Activated CD4-positive, alpha-beta T cell treated with anti-CD3 and anti-CD28 coated beads, Interleukin-2, amount 10 ng/mL, durations not matched to agents 7 days and 5 days (primary cell): Measurements from ENCODE around the gene PFKM. TPM values are rescaled to one million over a fixed set of nuclear protein-coding genes. Genes with fewer than 3 reads are reported as not detected.
"Not testable (repeated sequence)": the region's sequence is repeated elsewhere in the genome, so short reads cannot be mapped to it uniquely, and the experiment has no call there.

Source experiments
- CTCF ChIA-PET: fragments of 350-600 bp; sonication (Branson Sonifier 250); formaldehyde crosslinking; loops from one replicate; lab custom pipeline; 2021; ENCODE audit warnings: antibody characterized with exemption; lab: Charles Lee
- POLR2A ChIA-PET: fragments of 350-600 bp; sonication (Branson Sonifier 250); formaldehyde crosslinking; loops from one replicate; lab custom pipeline; 2021; ENCODE audit warnings: antibody characterized with exemption; lab: Charles Lee
- DNase-seq: peaks from one replicate; pipeline ENCODE4 v3.0.0-alpha.2; 2020
- H3K27ac Mint-ChIP-seq: one replicate; pipeline ENCODE4 v1.8.0; 2021; ENCODE audit warnings: mild to moderate bottlenecking, moderate library complexity, mixed read lengths
- H3K27me3 Mint-ChIP-seq: one replicate; pipeline ENCODE4 v1.8.0; 2021; ENCODE audit warnings: mixed read lengths
- H3K36me3 Mint-ChIP-seq: one replicate; pipeline ENCODE4 v1.8.0; 2021; ENCODE audit warnings: low read depth, mixed read lengths
- H3K4me1 Mint-ChIP-seq: one replicate; pipeline ENCODE4 v1.8.0; 2021; ENCODE audit warnings: mixed read lengths
- H3K4me3 Mint-ChIP-seq: one replicate; pipeline ENCODE4 v1.8.0; 2021; ENCODE audit warnings: mild to moderate bottlenecking, moderate library complexity, mixed read lengths
- H3K9me3 Mint-ChIP-seq: one replicate; pipeline ENCODE4 v1.8.0; 2021; ENCODE audit warnings: mixed read lengths
- total RNA-seq, 2 experiments: library from RNA; stranded (reverse); gene quantifications; one replicate each; pipeline ENCODE4 v1.2.3, GENCODE V29; 2021

PFKM gene
- total RNA-seq, 2 experiments from 2014 or later, result 16.0 to 19.5 TPM

- H3K9me3 Mint-ChIP-seq, result no peaks in the 10 kb centered on the region
- H3K27ac Mint-ChIP-seq, result peak overlapping the region; percentile 47
- no peaks in the 10 kb centered on the region for H3K36me3 Mint-ChIP-seq
- DNase-seq, result no peak
- ChIA-PET CTCF (interaction anchor here (1.2 to 2.2 kb wide), 3 partner anchors 9 to 18 kb away, joined by 3 to 7 read pairs (median 3); no protein-coding TSS in a partner anchor), POLR2A (no interaction called here)
- H3K4me3 Mint-ChIP-seq, result peak overlapping the region; percentile 99
- peaks cover 24% of the 10 kb centered on the region for H3K4me1 Mint-ChIP-seq
- H3K27me3 Mint-ChIP-seq, result peaks cover 14% of the 10 kb centered on the region
Measured at GRCh38 chr12:48119834-48120195, 651 bp downstream of the PFKM start.

DNA sequence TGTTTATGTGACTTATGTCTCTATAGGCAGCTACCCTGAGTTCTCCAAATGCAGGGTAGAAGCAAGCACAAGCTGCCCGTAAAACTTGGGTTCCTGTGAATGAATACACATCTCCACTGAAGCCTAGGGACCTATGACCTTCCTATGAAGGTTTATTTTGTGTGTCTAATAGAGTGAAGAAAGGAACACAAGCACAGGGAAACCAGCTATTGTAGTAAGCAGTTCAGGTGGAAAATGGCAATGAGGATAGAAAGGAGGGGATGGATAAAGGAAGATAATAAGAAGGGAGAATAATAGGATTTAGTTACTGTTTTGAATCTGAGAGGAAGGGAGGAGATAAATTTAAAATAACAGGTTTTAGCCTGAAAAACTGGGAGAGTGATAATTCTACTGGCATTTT is 2.4 kb downstream of the PFKM start:
- Mint-ChIP-seq H3K4me3 (no peak overlapping the region), H3K9me3 (no peaks in the 10 kb centered on the region), H3K27me3 (peaks cover 9% of the 10 kb centered on the region), H3K36me3 (peaks cover 5% of the 10 kb centered on the region), H3K27ac (no peak overlapping the region), H3K4me1 (peaks cover 24% of the 10 kb centered on the region)
- no peak for DNase-seq
- POLR2A ChIA-PET, result no interaction called here
- CTCF ChIA-PET, result interaction anchor here (0.9 kb wide), 1 partner anchor 8 kb away, joined by 3 read pairs; no protein-coding TSS in a partner anchor

DNA sequence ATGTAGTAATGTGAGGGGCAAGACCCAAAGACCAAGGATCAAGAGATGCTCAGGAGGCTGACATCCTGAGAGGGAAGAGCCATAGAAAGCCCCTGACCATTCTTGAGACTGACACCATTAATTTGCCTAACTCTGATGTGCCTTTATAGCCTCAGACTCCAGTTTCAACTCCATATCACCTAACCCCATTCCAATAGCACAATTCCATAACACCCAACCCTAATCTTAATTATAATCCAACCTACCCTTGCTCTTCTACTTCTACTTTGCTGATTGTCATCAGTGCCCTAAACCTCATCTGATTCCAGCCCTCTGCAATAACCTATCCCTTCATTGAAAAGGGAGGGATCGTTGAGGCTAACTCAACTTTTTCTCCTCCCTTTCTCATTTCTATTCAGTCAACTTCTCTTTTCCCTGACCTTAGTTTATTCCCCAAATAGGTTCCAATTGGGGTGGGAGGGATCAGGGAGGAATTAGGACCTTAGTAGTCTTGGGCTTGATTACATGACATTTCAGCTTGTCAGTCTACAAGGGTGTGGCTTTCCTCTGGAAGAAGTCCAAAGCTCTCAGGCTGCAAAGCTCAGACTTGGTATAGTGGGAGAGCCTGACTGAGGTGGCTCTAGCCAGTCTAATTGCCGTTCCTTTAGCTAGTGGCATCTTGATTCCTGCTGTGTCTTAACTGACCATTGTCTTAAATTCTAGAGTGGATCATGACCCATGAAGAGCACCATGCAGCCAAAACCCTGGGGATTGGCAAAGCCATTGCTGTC is 3.1 kb downstream of the PFKM start:
- peaks cover 5% of the 10 kb centered on the region for H3K27me3 Mint-ChIP-seq
- DNase-seq, result no peak
- peaks cover 24% of the 10 kb centered on the region for H3K4me1 Mint-ChIP-seq
- H3K27ac Mint-ChIP-seq, result no peak overlapping the region
- ChIA-PET CTCF (no interaction called here), POLR2A (no interaction called here)
- peaks cover 10% of the 10 kb centered on the region for H3K36me3 Mint-ChIP-seq
- H3K4me3 Mint-ChIP-seq, result no peak overlapping the region
- H3K9me3 Mint-ChIP-seq, result no peaks in the 10 kb centered on the region

DNA sequence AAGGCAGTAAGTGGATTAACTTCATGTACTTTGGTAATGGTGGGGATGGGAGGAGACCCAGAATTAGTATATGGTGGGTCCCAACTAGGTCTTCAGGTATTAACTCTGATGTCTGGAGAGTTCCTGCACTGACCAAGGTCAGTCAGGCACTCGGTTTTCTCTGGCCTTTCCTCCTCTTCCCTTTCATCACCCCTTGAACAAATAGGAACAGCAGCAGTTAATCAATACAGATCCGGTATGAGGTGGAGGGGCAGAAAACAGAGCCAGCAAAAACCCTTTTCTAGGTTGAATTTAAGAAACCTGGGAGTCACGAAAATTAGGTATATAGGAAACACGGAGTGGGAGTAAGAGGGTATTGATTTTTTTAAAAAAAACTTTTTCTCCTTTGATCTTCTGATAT is 4.0 kb downstream of the PFKM start:
- no peak overlapping the region for H3K4me3 Mint-ChIP-seq
- peaks cover 12% of the 10 kb centered on the region for H3K36me3 Mint-ChIP-seq
- ChIA-PET POLR2A (no interaction called here), CTCF (no interaction called here)
- peaks cover 24% of the 10 kb centered on the region for H3K4me1 Mint-ChIP-seq
- no peaks in the 10 kb centered on the region for H3K9me3 Mint-ChIP-seq
- no peaks in the 10 kb centered on the region for H3K27me3 Mint-ChIP-seq
- no peak overlapping the region for H3K27ac Mint-ChIP-seq
- DNase-seq, result no peak

- DNase-seq, H3K4me3 Mint-ChIP-seq, H3K4me1 Mint-ChIP-seq, H3K27me3 Mint-ChIP-seq, POLR2A ChIA-PET, H3K27ac Mint-ChIP-seq, H3K9me3 Mint-ChIP-seq: not testable (repeated sequence)
- peaks cover 14% of the 10 kb centered on the region for H3K36me3 Mint-ChIP-seq
- CTCF ChIA-PET, result interaction anchor here (1.2 to 1.6 kb wide), 3 partner anchors 16 to 32 kb away, joined by 3 to 4 read pairs (median 3); partner anchors contain the start of gene ASB8
Measured at GRCh38 chr12:48125542-48125941, 6.4 kb downstream of the PFKM start.

GRCh38 chr12:48125985-48126384 is 6.8 kb downstream of the PFKM start:
- Mint-ChIP-seq H3K9me3 (no peaks in the 10 kb centered on the region), H3K4me3 (no peak overlapping the region), H3K27me3 (no peaks in the 10 kb centered on the region), H3K4me1 (peaks cover 1% of the 10 kb centered on the region), H3K36me3 (peaks cover 14% of the 10 kb centered on the region), H3K27ac (no peak overlapping the region)
- ChIA-PET POLR2A (no interaction called here), CTCF (interaction anchor here (0.8 to 1.6 kb wide), 3 partner anchors 12 to 32 kb away, joined by 3 to 4 read pairs (median 3); partner anchors contain the start of gene ASB8)
- no peak for DNase-seq

- peaks cover 14% of the 10 kb centered on the region for H3K36me3 Mint-ChIP-seq
- no peaks in the 10 kb centered on the region for H3K27me3 Mint-ChIP-seq
- DNase-seq, result no peak
- H3K4me1 Mint-ChIP-seq, result no peaks in the 10 kb centered on the region
- no peaks in the 10 kb centered on the region for H3K9me3 Mint-ChIP-seq
- H3K4me3 Mint-ChIP-seq, result no peak overlapping the region
- H3K27ac Mint-ChIP-seq, result no peak overlapping the region
- CTCF ChIA-PET, result interaction anchor here (2.0 kb wide), 1 partner anchor 11 kb away, joined by 5 read pairs; no protein-coding TSS in a partner anchor
- POLR2A ChIA-PET, result no interaction called here
Measured at GRCh38 chr12:48126953-48127630, 7.9 kb downstream of the PFKM start.

- H3K36me3 Mint-ChIP-seq, result peaks cover 19% of the 10 kb centered on the region
- no peak overlapping the region for H3K4me3 Mint-ChIP-seq
- CTCF ChIA-PET, result interaction anchor here (0.6 to 2.0 kb wide), 2 partner anchors 9 to 33 kb away, joined by 5 to 8 read pairs; no protein-coding TSS in a partner anchor
- no peak overlapping the region for H3K27ac Mint-ChIP-seq
- POLR2A ChIA-PET, result no interaction called here
- no peaks in the 10 kb centered on the region for H3K4me1 Mint-ChIP-seq
- H3K9me3 Mint-ChIP-seq, result no peaks in the 10 kb centered on the region
- DNase-seq, result no peak
- no peaks in the 10 kb centered on the region for H3K27me3 Mint-ChIP-seq
Measured at GRCh38 chr12:48128800-48129199, 9.6 kb downstream of the PFKM start.

GRCh38 chr12:48129376-48129775 is 10.2 kb downstream of the PFKM start:
- CTCF ChIA-PET, result interaction anchor here (0.6 to 2.0 kb wide), 3 partner anchors 8 to 33 kb away, joined by 3 to 8 read pairs (median 5); no protein-coding TSS in a partner anchor

GRCh38 chr12:48131517-48131916 is 12.4 kb downstream of the PFKM start:
- H3K4me3 Mint-ChIP-seq, result no peak overlapping the region
- H3K36me3 Mint-ChIP-seq, result peaks cover 21% of the 10 kb centered on the region
- DNase-seq, result no peak
- no peak overlapping the region for H3K27ac Mint-ChIP-seq
- H3K4me1 Mint-ChIP-seq, result no peaks in the 10 kb centered on the region
- H3K27me3 Mint-ChIP-seq, result no peaks in the 10 kb centered on the region
- POLR2A ChIA-PET, result no interaction called here
- no peaks in the 10 kb centered on the region for H3K9me3 Mint-ChIP-seq
- CTCF ChIA-PET, result no interaction called here

More at GRCh38 chr12:48129376-48129775, 10.2 kb downstream of the PFKM start:
- POLR2A ChIA-PET, result no interaction called here
- Mint-ChIP-seq H3K27ac (no peak overlapping the region), H3K4me3 (no peak overlapping the region), H3K36me3 (peaks cover 19% of the 10 kb centered on the region), H3K27me3 (no peaks in the 10 kb centered on the region), H3K9me3 (no peaks in the 10 kb centered on the region), H3K4me1 (no peaks in the 10 kb centered on the region)
- DNase-seq, result no peak

- ChIA-PET CTCF (interaction anchor here (1.2 kb wide), 1 partner anchor 24 kb away, joined by 4 read pairs; the partner anchor contains the start of gene ASB8), POLR2A (no interaction called here)
- no peaks in the 10 kb centered on the region for H3K4me1 Mint-ChIP-seq
- no peak overlapping the region for H3K27ac Mint-ChIP-seq
- H3K36me3 Mint-ChIP-seq, result peaks cover 14% of the 10 kb centered on the region
- no peak overlapping the region for H3K4me3 Mint-ChIP-seq
- H3K9me3 Mint-ChIP-seq, result no peaks in the 10 kb centered on the region
- no peak for DNase-seq
- H3K27me3 Mint-ChIP-seq, result no peaks in the 10 kb centered on the region
Measured at GRCh38 chr12:48132826-48133225, 13.7 kb downstream of the PFKM start.

DNA sequence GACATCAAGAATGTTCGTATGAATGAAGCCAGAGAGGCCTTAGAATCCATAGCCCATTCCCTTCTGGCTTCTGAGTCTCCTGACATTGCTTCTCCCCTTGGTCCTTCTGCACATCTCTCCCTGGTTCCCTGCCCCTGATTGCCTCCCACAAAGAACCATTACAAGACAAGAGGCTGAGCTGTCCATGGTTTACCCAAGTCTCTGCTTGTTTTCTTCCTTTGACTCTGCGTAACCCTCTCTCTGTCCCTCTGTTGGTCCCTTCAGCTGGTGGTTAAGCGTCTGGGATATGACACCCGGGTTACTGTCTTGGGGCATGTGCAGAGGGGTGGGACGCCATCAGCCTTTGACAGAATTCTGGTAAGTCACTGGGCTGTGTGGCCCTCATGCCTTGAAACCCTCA is 15.9 kb downstream of the PFKM start:
- POLR2A ChIA-PET, result no interaction called here
- Mint-ChIP-seq H3K36me3 (peaks cover 14% of the 10 kb centered on the region), H3K27ac (no peak overlapping the region)

More for the DNA sequence above, 15.9 kb downstream of the PFKM start:
- no peak for DNase-seq
- no peak overlapping the region for H3K4me3 Mint-ChIP-seq
- no peaks in the 10 kb centered on the region for H3K27me3 Mint-ChIP-seq
- no peaks in the 10 kb centered on the region for H3K4me1 Mint-ChIP-seq
- no peaks in the 10 kb centered on the region for H3K9me3 Mint-ChIP-seq
- CTCF ChIA-PET, result no interaction called here
